NCI-H128 (cell line): ENCODE measurements around the gene BDKRB2.

Experiments used
- DNase-seq: peaks from one replicate; lab custom pipeline; 2025; ENCODE audit not compliant: unreplicated experiment; lab: John Stamatoyannopoulos, UW

The BDKRB2 gene

DNA sequence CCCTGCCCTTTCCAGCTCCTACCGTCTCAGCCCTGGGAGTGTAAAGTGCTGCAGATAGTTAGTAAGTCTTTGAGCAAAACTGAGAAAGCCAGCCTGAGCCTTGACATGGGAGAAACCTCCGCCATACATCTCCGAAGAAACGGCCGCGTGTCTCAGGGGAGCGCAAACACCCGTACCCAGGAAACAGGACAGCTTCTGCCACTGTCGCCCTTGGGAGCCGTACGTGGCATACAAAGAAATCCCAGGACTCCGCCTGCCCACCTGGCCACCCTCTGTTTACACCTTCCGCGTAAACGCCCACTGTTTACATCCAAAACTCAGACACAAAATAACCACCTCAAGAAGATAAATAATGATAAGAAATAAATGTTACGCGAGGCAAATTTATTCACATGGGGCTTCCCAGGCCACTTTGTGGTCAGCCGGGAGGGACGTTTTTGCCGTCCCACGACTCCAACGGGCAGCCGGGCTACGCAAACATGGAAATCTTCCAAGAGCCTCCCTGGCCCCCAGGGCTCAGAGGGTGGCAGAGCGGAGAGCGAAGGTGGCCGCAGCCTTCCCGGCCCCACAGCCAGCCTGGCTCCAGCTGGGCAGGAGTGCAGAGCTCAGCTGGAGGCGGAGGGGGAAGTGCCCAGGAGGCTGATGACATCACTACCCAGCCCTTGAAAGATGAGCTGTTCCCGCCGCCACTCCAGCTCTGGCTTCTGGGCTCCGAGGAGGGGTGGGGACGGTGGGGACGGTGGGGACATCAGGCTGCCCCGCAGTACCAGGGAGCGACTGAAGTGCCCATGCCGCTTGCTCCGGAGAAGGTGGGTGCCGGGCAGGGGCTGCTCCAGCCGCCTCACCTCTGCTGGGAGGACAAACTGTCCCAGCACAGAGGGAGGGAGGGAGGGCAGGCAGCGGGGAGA is at the start of gene BDKRB2:
Gene BDKRB2, plus strand, starts transcription at position 689 of the 908 bp plus-strand sequence. CDS start 32,269 bp downstream, outside the sequence.
- DNase-seq = peak; percentile 61

DNA sequence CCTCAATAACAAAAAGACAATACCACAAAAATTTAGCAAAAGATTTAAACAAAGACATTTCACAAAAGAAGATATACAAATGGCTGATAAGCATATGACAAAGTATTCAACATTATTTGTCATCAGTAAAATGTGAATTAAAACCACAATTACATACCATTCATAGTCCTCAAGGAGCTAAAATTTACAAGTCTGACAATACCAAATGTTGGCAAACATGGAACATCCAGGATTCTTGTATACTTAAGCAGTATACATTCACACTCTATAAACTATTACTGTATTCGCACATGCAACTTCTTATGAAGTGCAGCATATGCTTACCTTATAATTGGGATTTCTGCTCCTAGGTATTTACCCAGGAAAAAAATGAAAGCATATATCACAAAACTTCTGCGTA is 49.7 kb upstream of the BDKRB2 start:
- no peak for DNase-seq

DNA sequence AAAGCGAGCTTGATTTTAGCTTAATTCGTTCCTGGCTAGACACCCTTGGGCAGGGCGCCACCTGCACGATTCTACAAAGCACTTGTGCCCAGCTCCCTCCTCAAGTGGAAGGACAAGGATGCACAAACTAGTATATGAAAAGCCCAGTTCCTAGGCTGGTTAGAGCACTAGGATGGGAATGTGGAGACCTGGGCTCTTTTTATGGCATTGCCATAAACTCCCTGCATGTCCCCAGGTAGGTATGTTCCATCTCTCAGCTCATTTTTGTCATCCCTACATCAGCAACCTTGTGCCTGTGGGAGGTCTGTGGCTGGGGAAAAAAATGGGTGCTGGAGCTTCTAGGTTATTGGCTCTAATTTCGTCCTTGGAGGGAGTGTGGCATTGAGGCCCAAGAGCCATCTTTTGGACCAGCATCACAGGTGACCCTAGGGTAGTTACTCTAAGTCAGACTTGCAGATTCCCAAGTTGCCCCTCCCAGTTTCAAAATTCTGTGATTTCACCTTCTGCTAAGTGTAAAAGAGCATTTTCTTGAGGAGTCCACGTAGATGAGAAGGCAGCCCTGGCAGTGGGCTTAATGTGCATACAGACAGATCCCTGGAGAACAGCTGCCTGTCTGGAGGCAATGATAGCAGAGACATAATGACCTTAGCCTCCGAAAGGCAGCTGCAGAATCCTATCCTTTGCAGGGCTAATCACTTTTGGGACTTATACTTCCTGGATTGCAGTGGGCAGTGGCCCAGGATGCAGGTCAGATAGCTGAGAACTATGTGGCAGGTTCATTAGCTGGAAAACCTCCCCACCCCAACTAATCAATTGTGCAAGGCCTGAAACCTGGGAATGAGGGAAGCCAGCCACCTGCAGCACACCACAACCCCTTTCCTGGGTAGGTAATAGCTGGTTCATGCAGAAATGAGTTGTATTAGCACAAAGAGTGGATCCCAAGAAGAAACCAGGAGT is 47.6 kb upstream of the BDKRB2 start:
- DNase-seq = no peak

DNA sequence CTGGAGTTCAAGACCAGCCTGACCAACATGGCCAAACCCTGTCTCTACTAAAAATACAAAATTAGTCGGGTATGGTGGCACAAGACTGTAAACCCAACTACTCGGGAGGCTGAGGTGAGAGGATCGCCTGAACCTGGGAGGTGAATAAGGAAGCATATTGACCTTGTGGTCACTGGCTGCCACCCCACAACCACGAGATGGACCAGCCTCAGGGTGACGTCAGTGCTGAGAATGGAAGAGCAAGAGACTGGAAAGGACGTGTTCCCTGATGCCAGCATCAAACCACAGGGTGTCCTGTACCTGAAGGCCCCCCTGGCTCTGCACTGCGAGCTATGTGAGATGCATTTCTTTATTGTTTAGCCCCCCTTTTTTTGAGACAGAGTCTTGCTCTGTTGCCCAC is 45.9 kb upstream of the BDKRB2 start:
- no peak for DNase-seq

DNA sequence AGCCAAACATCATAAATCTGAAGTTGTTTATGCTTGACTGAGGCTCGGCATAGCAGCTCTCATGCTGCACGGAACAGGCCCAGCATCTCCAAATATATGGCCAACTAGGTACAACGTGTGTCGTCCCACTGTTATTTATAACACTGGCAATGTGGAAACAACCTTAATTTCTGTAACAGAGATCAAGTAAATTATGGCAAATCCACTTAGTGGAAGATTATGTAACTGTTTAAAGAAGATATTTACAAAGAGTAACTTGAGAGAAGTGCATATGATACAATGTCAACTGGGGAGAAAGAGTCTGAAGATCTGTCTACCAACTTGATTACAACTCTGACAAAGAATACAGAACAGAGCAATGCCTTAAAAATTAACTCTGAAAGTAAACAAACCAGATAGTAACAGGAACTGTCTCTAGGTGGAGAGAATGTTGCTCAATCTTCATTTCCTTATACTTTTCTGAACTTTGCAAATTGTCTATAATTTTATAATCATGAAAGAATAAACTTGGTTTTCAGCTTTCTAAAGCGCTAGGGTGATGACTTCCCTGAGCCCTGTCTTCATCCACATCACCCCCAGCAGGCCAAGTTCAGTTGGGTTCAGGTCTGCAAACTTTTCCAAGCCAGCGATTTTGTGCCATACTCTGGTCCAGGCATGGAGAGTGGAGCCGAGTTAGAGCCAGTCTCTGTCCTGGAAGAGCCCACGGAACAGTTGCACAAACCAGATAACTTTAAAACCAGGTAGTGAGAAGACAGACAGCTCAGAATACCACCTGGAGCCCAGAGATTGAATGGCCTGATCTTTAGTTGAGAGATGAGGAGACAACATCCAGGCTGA is 44.3 kb upstream of the BDKRB2 start:
- DNase-seq = no peak

DNA sequence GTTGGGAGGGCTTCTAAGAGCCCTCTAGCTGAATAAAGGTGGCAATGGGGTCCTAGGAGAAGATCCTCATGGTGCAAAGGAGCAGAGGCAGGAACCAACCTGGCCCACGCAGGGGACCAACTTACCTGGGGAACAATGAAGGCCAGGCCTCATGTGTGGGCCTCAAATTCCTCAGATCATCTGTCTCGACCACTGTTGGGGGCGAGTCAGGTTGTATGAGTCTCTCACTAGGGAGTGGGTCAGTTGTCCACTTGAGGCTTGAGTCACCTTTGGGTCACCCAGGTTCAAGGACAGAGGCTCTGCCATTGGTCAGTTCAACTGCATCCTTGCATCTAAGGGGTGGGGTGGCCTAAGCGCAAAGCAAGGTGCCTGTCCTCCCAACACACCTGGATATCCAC is 43.7 kb upstream of the BDKRB2 start:
- no peak for DNase-seq

DNA sequence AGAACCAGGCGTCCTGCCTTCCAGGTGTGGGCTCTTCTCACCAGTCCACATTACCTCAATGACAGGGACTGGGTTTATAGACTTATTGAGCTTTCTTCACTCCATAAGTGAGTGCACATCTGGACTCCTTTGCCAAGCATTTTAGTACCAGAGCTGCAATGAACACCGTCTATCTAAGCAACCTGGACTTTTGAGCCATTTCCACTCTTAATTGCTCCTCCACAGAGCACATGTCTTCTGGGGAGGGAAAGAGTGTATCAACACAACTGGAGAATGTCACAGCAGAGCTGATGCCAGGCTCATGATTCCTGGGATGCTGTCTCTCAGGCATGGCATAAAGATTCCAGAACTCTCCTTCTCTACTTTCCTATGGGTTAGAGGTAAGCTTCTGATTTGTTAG is 43.0 kb upstream of the BDKRB2 start:
- DNase-seq = no peak

DNA sequence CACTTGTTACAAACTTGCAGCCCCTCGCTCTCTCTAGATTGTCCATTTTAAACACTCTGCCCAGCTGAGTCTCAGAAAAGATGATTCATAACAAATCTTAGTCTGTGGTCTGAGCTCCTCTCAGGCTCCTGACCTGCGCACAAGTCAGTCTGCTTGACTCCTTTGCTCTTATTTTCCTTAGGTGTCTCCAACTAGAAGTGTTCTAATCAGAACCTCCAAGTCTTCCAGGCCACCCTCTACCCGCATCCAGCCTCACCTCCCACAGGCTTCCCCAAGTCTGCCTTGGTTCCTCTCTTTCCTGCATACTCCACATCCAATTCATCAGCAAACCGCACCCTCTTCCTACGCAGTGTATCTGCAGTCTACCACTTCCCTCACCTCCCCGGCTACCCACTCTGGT is 42.4 kb upstream of the BDKRB2 start:
- no peak for DNase-seq

DNA sequence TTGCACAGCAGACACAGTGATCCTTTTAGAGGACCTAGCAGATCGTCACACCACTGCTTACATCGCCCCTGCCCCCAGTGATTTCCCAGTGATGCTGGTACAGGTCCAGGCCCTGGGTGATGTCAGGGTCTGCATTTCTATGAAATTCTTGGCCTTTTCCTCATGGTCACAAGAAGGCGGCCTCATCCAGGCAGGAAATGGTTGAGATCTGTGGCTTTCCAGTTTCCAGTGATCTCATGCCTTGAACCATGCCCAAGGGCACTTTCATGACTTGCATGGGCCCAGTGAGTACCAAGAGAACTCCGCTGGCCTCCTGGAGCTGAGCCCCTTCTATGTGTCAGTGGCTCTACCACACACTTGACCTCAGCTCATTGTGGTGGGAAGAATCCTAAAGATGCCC is 41.9 kb upstream of the BDKRB2 start:
- DNase-seq = no peak

DNA sequence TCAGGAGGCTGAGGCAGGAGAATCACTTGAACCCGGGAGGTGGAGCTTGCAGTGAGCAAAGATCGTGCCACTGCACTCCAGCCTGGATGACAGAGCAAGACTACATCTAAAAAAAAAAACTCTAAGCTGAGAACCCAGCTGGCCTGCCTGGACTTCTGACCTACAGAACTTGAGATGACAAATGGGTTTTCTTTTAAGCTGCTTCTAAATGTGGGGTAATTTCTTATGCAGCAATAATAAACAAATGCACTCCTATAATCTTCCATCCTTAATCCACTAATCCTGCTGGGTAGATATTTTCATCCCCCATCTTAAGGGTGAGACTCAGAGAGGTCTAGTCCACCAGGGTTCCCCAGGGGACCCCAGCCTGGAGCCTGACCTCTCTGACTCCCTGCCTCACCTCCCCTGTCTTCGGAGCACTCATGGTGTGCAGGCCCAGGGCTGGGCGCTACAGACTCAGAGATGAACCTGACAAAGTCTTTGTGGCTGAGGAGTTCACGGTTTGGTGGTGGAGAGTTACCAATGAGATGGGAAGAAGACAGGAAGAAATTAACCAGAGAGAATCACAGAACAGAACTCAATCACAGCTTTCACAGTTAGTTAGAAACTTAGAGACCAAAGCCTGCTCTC is 39.7 kb upstream of the BDKRB2 start:
- no peak for DNase-seq

DNA sequence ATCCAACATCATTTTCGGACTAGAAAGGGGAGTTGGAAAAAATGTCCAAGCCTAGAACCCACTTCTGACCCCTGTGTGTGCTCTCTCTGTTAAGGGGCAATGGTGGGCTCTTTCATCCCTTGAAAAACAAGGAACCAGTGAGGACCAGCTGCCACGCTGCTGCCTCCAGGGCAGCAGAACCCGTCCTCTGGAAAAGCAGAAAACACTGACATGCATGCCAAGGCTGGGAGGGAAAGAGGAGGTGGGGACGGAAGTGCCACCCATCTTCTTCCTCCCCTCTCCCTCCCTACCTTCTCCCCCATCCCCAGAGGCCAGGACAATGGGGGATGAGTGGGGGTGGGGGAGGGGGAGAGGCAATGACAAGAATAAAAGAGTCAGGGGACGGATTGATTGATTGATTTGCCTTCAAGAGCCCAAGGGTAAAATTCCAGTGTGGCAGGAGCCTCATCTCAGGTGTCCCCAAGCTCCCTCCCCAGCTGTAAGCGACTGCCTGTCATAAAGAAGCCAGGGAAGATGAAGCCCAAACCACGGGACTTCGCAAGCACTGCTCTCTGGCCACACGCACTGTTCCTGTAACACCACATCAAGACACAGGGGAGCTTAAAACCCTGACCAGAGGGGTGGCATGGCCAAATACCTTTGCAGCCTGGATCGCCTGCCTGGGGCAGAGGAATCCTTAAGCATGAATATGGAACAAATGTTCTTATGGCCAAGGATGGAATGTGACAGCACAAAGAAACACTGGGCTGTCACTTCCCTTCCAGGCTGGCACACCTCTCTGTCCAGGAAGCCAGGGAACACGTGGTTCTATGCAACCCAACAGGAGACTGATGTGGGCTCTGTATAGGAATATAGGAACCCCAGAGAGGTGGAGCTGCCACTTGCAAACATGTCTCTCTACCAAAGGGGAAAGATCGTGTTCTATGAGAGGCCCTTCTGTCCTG is 38.9 kb upstream of the BDKRB2 start:
- DNase-seq = no peak

DNA sequence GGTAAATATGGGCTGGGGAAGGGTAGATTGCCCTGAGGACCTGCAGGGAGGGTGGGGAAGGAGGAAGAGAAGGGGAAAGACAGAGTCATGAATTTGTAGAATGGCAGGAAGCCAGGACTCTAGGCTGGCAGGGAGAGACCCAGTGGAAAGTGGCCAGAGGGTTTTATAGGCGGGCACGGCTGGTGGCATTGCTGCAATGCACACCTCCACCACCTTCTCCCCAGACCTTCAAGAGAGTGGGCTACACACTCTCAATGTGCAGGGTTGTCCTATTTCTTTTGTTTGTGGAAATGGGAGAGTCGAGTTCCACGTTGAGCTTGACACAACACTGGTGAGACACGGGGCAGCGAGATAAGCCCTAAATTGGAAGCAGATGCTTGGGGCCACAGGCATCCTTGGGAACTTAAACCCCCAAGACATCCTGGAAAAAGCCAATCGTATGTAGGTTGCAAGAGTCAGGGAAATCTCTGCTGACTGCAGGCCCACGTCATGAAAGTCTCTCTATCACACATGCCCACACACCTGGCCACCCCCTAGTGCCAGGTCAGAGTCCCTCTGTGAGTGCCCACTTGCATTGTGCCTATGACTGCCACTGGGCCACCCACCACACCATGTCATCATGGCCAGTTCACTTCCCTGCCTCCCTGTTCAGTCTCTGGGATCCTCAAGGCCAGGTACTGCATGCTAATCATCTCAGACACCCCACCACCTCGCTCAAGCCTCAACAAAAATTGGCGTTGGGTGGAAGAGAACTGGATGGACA is 38.0 kb upstream of the BDKRB2 start:
- DNase-seq = no peak

DNA sequence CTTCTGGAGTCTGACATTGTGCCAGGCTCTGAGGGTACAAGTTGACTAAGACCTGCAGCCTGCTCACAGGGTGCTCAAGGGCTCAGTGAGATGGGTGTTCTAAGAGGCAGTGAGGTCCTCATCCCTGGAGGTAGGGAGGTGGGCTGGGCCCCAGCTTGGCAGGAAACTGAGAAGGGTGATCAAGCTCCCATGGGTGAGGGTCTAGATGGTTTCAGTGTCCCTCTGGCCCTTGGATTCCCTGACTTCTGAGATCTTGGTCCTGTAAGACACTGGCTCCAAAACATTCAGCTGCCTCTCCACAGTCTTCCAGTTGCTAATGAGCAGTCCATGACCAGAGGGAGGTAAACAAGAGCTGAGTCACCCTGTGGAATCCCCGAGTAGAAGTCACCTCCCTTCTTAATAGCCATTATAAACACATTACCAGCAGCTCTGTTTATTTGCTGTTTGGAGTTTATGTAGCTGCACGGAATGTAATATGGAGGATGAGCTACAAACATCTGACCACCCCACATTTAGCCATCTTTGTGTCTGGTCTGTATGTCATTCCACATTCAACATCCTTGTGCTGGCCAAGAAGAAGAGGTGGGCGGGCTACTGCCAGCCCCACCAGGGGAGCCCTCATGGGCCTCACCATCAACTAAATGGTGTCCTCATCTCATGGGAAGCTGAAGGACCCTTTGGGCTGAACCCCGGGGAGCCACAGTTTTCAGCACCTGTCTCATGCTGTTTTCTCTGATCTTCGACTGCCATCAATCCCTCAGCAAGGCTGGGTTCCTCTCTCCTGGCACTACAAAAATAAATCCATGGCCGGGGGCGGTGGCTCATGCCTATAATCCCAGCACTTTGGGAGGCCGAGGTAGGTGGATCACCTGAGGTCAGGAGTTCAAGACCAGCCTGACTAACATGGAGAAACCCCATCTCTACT is 37.2 kb upstream of the BDKRB2 start:
- DNase-seq = no peak

DNA sequence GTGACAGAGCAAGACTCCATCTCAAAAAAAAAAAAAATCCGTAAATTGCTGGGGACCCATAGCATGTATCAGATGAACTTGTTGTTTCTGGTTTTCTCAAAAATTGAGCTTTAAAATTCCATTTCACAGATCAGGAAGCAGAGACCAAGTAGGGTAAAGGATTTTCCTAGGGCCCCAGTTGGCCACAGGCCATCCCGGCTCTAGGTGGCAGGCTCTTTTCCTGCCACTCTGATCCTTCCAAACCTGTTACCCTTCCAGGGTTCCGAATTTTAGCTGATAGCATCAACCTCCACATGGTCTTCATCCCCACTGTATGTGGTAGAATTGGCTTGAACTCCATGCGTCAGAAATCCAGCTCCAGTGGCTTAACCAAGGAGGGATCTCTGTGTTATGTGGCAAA is 36.1 kb upstream of the BDKRB2 start:
- no peak for DNase-seq

DNA sequence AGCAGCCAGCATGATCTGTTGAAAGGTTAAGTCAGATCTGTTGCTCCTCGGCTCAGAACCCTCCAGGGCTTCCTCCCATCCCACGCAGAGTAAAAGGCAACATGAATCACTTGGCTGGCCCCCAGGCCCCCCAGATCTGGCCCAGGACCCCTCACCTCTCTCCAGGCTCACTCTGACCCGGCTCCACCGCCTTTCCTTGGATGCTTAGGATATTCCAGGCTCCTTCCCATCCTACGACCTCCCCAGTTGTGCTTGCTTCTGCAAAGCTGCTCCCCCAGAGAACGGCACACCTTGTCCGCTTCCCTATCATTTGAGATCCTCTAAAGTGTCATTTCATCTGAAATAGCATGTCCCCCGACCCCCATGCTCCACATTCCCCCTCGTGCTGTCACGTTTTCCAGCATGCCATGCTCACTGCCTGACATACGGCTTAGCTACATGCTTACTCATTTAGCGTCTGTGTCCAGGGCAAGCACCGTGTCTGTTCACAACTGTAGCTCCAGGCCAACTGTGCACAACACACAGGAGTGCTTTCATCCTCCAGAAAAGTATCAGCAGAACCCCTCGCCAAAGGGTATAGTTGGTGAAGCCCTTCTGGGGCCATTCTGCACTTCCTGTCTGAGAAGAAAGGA is 33.6 kb upstream of the BDKRB2 start:
- DNase-seq = no peak

DNA sequence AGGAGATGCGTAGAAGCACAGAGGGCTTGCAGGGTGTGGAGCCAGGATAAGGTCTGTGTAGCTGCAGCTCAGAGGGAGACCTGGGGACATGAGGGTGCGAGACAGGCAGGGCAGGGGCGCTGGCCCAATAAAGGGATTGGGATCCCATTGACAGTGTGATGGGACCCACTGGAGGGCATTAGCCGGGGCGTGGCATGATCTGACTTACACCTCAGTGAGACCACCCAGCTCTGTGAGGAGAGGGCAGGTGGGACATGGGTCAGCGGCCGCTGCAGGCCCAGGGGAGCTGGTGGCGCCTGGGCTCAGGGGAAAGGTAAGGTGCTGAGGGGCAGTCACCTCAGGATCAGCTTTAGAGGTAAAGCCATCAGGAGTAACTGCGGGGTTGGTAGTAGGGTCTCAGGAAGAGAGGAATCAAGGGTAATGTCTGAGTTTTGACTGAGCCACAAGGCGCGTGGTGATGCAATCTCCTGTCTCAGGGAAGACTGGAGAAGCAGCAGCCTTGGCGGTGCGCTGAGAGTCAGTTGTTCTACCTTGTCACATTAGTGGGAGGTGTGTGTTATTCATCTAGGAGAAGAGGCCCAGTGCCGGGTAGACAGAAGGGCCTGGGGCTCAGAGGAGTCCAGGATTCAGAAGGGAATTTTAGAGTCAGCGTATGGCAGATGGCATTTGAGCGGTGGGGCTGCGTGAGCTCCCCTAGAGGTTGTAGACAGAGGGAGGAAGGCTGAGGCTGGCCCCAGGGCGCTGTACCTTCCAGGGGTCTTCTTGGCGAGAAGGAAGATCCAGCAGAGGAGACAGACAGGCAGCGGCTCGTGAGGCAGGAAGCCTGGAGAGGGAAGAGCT is 30.8 kb upstream of the BDKRB2 start:
- no peak for DNase-seq
